Calu3 (cell line): ENCODE measurements around the gene BMP2. TPM values are rescaled to one million over a fixed set of nuclear protein-coding genes. Genes with fewer than 3 reads are reported as not detected.
A peak's percentile ranks its signal among the peaks of the same experiment; 100 is the strongest.

ENCODE experiments used
- BruUV-seq: library from RNA; stranded (reverse); fragments of 400-500 nt; replicated peaks from 2 replicates; lab custom pipeline; 2021; lab: Mats Ljungman, UMichigan
- CTCF ChIA-PET: fragments of 300-600 bp; sonication (Branson Sonifier 250); formaldehyde crosslinking; loops from one replicate; lab custom pipeline; 2022; ENCODE audit warnings: antibody characterized with exemption; lab: Charles Lee
- DNase-seq: peaks from one replicate; pipeline ENCODE4 v3.0.0; 2022
- H3K27ac Mint-ChIP-seq: one replicate; pipeline ENCODE4 v1.8.0; 2022; ENCODE audit warnings: mixed read lengths; ENCODE audit not compliant: unreplicated experiment
- H3K27me3 Mint-ChIP-seq: one replicate; pipeline ENCODE4 v1.8.0; 2022; ENCODE audit warnings: mixed read lengths; ENCODE audit not compliant: unreplicated experiment
- H3K36me3 Mint-ChIP-seq: one replicate; pipeline ENCODE4 v1.8.0; 2022; ENCODE audit warnings: mild to moderate bottlenecking, moderate library complexity, mixed read lengths; ENCODE audit not compliant: insufficient read depth, unreplicated experiment
- H3K4me1 Mint-ChIP-seq: one replicate; pipeline ENCODE4 v1.8.0; 2022; ENCODE audit warnings: mild to moderate bottlenecking, low read depth, mixed read lengths; ENCODE audit not compliant: unreplicated experiment
- H3K4me3 Mint-ChIP-seq: one replicate; pipeline ENCODE4 v1.8.0; 2022; ENCODE audit warnings: mild to moderate bottlenecking, low read depth, moderate library complexity, mixed read lengths; ENCODE audit not compliant: unreplicated experiment
- H3K9me3 Mint-ChIP-seq: one replicate; pipeline ENCODE4 v1.8.0; 2022; ENCODE audit warnings: low read depth, mixed read lengths; ENCODE audit not compliant: unreplicated experiment
- intact Hi-C: fragments of 100-400 bp; cut with micrococcal nuclease; formaldehyde crosslinking; loops from one replicate; pipeline ENCODE4 v1.10.0; 2022; ENCODE audit not compliant: unreplicated experiment
- total RNA-seq: library from RNA; stranded (reverse); gene quantifications from 2 replicates; pipeline ENCODE4 v1.2.3, GENCODE V29; 2022
- TF ChIP-seq, protein P1 (sequence below): fragments of 200-600 bp; IDR thresholded peaks from one replicate; pipeline ENCODE4 v1.8.0; 2022; ENCODE audit warnings: antibody characterized with exemption; ENCODE audit not compliant: unreplicated experiment

The BMP2 gene
- total RNA-seq, 1 experiment from 2014 or later: 4.5 TPM

GRCh38 chr20:6824401-6824800, 56.9 kb downstream of the BMP2 start:
- Mint-ChIP-seq H3K36me3 (no peaks in the 10 kb centered on the region), H3K27ac (no peak overlapping the region), H3K4me1 (peaks cover 3% of the 10 kb centered on the region), H3K9me3 (no peaks in the 10 kb centered on the region), H3K4me3 (no peak overlapping the region), H3K27me3 (no peaks in the 10 kb centered on the region)
- intact Hi-C loops: no loop called here
- BruUV-seq: no TSS peak
- DNase-seq: no peak
- CTCF ChIA-PET: no interaction called here
- TF ChIP-seq, protein P1, sequence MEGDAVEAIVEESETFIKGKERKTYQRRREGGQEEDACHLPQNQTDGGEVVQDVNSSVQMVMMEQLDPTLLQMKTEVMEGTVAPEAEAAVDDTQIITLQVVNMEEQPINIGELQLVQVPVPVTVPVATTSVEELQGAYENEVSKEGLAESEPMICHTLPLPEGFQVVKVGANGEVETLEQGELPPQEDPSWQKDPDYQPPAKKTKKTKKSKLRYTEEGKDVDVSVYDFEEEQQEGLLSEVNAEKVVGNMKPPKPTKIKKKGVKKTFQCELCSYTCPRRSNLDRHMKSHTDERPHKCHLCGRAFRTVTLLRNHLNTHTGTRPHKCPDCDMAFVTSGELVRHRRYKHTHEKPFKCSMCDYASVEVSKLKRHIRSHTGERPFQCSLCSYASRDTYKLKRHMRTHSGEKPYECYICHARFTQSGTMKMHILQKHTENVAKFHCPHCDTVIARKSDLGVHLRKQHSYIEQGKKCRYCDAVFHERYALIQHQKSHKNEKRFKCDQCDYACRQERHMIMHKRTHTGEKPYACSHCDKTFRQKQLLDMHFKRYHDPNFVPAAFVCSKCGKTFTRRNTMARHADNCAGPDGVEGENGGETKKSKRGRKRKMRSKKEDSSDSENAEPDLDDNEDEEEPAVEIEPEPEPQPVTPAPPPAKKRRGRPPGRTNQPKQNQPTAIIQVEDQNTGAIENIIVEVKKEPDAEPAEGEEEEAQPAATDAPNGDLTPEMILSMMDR: no peak

DNA sequence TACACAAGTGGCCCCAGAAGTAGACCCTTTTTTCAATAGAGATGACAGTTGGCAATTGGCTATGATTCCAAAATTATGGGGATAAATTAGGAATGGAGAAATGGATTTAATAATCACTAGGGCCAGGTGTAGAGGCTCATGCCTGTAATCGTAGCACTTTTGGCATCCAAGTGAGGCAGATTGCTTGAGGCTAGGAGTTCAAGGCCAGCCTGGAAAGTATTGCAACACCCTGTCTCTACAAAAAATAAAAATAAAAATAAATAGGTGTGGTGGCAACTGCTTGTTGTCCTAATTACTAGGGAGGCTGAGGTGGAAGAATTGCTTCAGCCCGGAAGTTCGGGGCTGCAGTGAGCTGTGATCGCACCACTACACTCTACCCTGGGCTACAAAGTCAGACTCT, 60.0 kb downstream of the BMP2 start:
- BruUV-seq: no TSS peak
- Mint-ChIP-seq H3K27ac (no peak overlapping the region), H3K4me1 (no peaks in the 10 kb centered on the region), H3K4me3 (no peak overlapping the region), H3K36me3 (no peaks in the 10 kb centered on the region), H3K27me3 (no peaks in the 10 kb centered on the region), H3K9me3 (no peaks in the 10 kb centered on the region)
- CTCF ChIA-PET: no interaction called here
- no peak for DNase-seq
- TF ChIP-seq, protein P1: no peak
- intact Hi-C loops: loop anchor here (5.0 kb wide), 1 partner anchor 460 kb away; no protein-coding TSS in a partner anchor

- TF ChIP-seq, protein P1: peak; percentile 52
- peak; percentile 49 for DNase-seq
- Mint-ChIP-seq H3K27ac (no peak overlapping the region), H3K4me3 (no peak overlapping the region), H3K36me3 (no peaks in the 10 kb centered on the region), H3K9me3 (no peaks in the 10 kb centered on the region), H3K27me3 (no peaks in the 10 kb centered on the region), H3K4me1 (no peaks in the 10 kb centered on the region)
- intact Hi-C loops: loop anchor here (1.0 to 5.0 kb wide), 3 partner anchors 265 to 1030 kb away; no protein-coding TSS in a partner anchor
- CTCF ChIA-PET: no interaction called here
- no TSS peak for BruUV-seq
Measured at GRCh38 chr20:6828794-6829423, 61.4 kb downstream of the BMP2 start.

DNA sequence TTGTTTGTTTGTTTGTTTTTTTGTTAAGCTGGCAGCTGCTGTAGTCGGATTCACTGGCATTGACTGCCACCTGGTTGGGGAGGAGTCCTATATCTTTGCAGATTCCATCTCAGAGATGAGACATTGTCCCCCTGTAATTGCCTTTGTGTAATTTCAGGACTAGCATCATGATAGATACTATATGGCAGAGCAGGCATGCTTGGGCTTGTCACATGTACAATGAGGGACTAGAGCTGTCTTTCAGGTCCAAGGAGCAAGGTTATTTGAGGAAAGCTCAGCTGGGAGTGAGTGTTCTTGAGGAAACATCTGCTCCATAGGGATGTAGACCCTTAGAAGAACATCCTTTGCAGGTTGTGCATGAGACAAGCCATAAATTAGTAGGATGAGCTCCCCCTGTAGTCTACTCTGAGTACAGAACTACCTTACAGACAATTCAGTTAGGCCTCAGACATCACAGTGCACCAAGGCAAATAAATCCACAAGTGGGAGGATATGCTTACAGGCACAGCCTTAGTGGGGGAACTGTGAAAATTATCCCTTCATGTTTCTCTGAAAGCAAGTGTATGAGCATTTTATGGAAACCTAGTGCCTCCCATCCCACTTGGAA, 62.1 kb downstream of the BMP2 start:
- Mint-ChIP-seq H3K27me3 (no peaks in the 10 kb centered on the region), H3K4me1 (no peaks in the 10 kb centered on the region), H3K9me3 (no peaks in the 10 kb centered on the region), H3K4me3 (no peak overlapping the region), H3K27ac (no peak overlapping the region), H3K36me3 (no peaks in the 10 kb centered on the region)
- intact Hi-C loops: loop anchor here (1.0 to 5.0 kb wide), 4 partner anchors 265 to 1029 kb away; no protein-coding TSS in a partner anchor
- no peak for DNase-seq
- CTCF ChIA-PET: no interaction called here
- no TSS peak for BruUV-seq
- TF ChIP-seq, protein P1: no peak
